ENCODE results near the gene ZNF316. TPM values are rescaled to one million over a fixed set of nuclear protein-coding genes. Genes with fewer than 3 reads are reported as not detected.
"Not testable (repeated sequence)": the region's sequence is repeated elsewhere in the genome, so short reads cannot be mapped to it uniquely, and the experiment has no call there.

The ZNF316 gene
- total RNA-seq, 1 donor from 2014 or later: 59.7 TPM

- Mint-ChIP-seq H3K27me3 (no peaks in the 10 kb centered on the region), H3K9me3 (ENCODE audit: low read depth) (no peaks in the 10 kb centered on the region), H3K27ac (no peak overlapping the region), H3K4me1 (ENCODE audit: low read depth) (peaks cover 2% of the 10 kb centered on the region), H3K4me3 (ENCODE audit: low read depth) (no peak overlapping the region), H3K36me3 (ENCODE audit: insufficient read depth) (peaks cover 1% of the 10 kb centered on the region)
- no peak for TF ChIP-seq CTCF (IDR thresholded peaks at IDR 0.05; ENCODE audit: unreplicated experiment)
- no peak for DNase-seq (ENCODE audit: low spot score, unreplicated experiment)
Observed at GRCh38 chr7:6630007-6630849, 6.9 kb upstream of the ZNF316 start.

- Mint-ChIP-seq H3K27me3 (no peaks in the 10 kb centered on the region), H3K27ac (no peak overlapping the region)
Observed at GRCh38 chr7:6631605-6632004, 5.5 kb upstream of the ZNF316 start.

GRCh38 chr7:6634021-6634420 is 3.1 kb upstream of the ZNF316 start:
- no peak for DNase-seq (ENCODE audit: low spot score, unreplicated experiment)
- Mint-ChIP-seq H3K4me3 (ENCODE audit: low read depth) (peak overlapping the region; percentile 42), H3K27ac (peak overlapping the region; percentile 1), H3K4me1 (ENCODE audit: low read depth) (peaks cover 10% of the 10 kb centered on the region), H3K9me3 (ENCODE audit: low read depth) (no peaks in the 10 kb centered on the region), H3K36me3 (ENCODE audit: insufficient read depth) (no peaks in the 10 kb centered on the region), H3K27me3 (no peaks in the 10 kb centered on the region)
- TF ChIP-seq CTCF (IDR thresholded peaks at IDR 0.05; ENCODE audit: unreplicated experiment): no peak

More at GRCh38 chr7:6631605-6632004, 5.5 kb upstream of the ZNF316 start:
- no peak for DNase-seq (ENCODE audit: low spot score, unreplicated experiment)
- no peak overlapping the region for H3K4me3 Mint-ChIP-seq (ENCODE audit: low read depth)
- peaks cover 1% of the 10 kb centered on the region for H3K36me3 Mint-ChIP-seq (ENCODE audit: insufficient read depth)
- H3K9me3 Mint-ChIP-seq (ENCODE audit: low read depth): no peaks in the 10 kb centered on the region
- no peak for TF ChIP-seq CTCF (IDR thresholded peaks at IDR 0.05; ENCODE audit: unreplicated experiment)
- H3K4me1 Mint-ChIP-seq (ENCODE audit: low read depth): peaks cover 3% of the 10 kb centered on the region

- not testable (repeated sequence) for H3K27me3 Mint-ChIP-seq; H3K9me3 Mint-ChIP-seq (ENCODE audit: low read depth); H3K36me3 Mint-ChIP-seq (ENCODE audit: insufficient read depth); H3K27ac Mint-ChIP-seq; DNase-seq (ENCODE audit: low spot score, unreplicated experiment)
- Mint-ChIP-seq H3K4me1 (ENCODE audit: low read depth) (peaks cover 11% of the 10 kb centered on the region), H3K4me3 (ENCODE audit: low read depth) (peak overlapping the region; percentile 80)
Observed at GRCh38 chr7:6634971-6635370, 2.1 kb upstream of the ZNF316 start.

DNA sequence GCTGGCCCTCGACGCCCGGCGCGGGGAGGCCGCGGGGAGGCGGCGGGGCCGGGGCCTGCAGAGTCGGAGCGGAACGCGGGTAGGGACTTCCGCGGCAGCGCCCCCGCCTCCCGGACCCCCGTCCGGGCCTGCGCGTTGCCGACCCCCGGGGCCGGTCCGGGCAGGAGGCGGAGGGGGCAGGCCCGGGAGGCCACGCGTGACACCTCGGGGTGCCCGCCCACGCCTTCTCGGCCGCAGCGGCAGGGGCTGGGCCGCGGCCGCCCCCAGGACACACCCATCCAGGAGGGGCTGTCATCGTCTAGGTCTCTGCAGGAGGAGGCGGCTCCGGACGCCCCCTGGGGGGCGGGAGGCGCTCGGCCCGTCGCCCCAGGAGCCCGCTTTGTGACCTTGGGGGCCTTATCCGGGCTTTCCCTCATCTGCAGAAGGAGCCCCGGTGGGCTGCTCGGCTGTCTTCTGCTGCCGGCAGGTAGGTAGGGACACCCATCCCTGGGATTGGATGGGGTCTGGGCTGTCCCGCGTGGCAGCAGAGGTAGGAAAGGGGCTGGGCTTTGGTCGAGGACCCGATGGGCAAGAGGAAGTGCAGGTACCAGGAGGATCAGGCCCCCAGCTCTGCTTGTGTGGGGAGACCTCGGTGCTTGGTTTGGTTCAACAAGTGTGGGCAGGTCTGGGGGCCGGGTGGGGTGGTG is 569 bp downstream of the ZNF316 start:
- DNase-seq (ENCODE audit: low spot score, unreplicated experiment): peak; percentile 50
- TF ChIP-seq CTCF (IDR thresholded peaks at IDR 0.05; ENCODE audit: unreplicated experiment): peak; percentile 65
- Mint-ChIP-seq H3K4me1 (ENCODE audit: low read depth) (peaks cover 12% of the 10 kb centered on the region), H3K4me3 (ENCODE audit: low read depth) (peak overlapping the region; percentile 80), H3K27me3 (no peaks in the 10 kb centered on the region), H3K36me3 (ENCODE audit: insufficient read depth) (peaks cover 10% of the 10 kb centered on the region), H3K9me3 (ENCODE audit: low read depth) (no peaks in the 10 kb centered on the region), H3K27ac (peak overlapping the region; percentile 89)
